ENCODE results near the gene IGF1. TPM values are rescaled to one million over a fixed set of nuclear protein-coding genes. Genes with fewer than 3 reads are reported as not detected.

The IGF1 gene
- total RNA-seq, 2 donors from 2014 or later: 1.0 TPM; not detected in 1

- Mint-ChIP-seq H3K27ac (no peak overlapping the region), H3K4me1 (no peaks in the 10 kb centered on the region), H3K4me3 (no peak overlapping the region), H3K27me3 (peaks cover 17% of the 10 kb centered on the region), H3K36me3 (ENCODE audit: low read depth) (no peaks in the 10 kb centered on the region), H3K9me3 (peaks cover 3% of the 10 kb centered on the region)
- ATAC-seq (replicated peaks): no peak
Observed at GRCh38 chr12:102508052-102508451, 27.7 kb upstream of the IGF1 start.

- H3K27ac Mint-ChIP-seq: no peak overlapping the region
- peaks cover 12% of the 10 kb centered on the region for H3K27me3 Mint-ChIP-seq
- H3K36me3 Mint-ChIP-seq (ENCODE audit: low read depth): no peaks in the 10 kb centered on the region
- no peaks in the 10 kb centered on the region for H3K4me1 Mint-ChIP-seq
- ATAC-seq (replicated peaks): no peak
- H3K4me3 Mint-ChIP-seq: no peak overlapping the region
- H3K9me3 Mint-ChIP-seq: peaks cover 3% of the 10 kb centered on the region
Observed at GRCh38 chr12:102507301-102507700, 26.9 kb upstream of the IGF1 start.

- Mint-ChIP-seq H3K4me3 (no peak overlapping the region), H3K4me1 (no peaks in the 10 kb centered on the region), H3K27ac (no peak overlapping the region), H3K36me3 (ENCODE audit: low read depth) (no peaks in the 10 kb centered on the region), H3K27me3 (peaks cover 13% of the 10 kb centered on the region), H3K9me3 (no peaks in the 10 kb centered on the region)
- ATAC-seq (replicated peaks): no peak
Observed at GRCh38 chr12:102504871-102505270, 24.5 kb upstream of the IGF1 start.

- ATAC-seq (replicated peaks): no peak
- no peaks in the 10 kb centered on the region for H3K36me3 Mint-ChIP-seq (ENCODE audit: low read depth)
- H3K4me3 Mint-ChIP-seq: no peak overlapping the region
- no peaks in the 10 kb centered on the region for H3K9me3 Mint-ChIP-seq
- H3K27ac Mint-ChIP-seq: no peak overlapping the region
- peaks cover 13% of the 10 kb centered on the region for H3K27me3 Mint-ChIP-seq
- no peaks in the 10 kb centered on the region for H3K4me1 Mint-ChIP-seq
Observed at GRCh38 chr12:102504280-102504679, 23.9 kb upstream of the IGF1 start.

GRCh38 chr12:102503831-102504230 is 23.5 kb upstream of the IGF1 start:
- H3K9me3 Mint-ChIP-seq: no peaks in the 10 kb centered on the region
- H3K4me3 Mint-ChIP-seq: no peak overlapping the region
- no peak overlapping the region for H3K27ac Mint-ChIP-seq
- ATAC-seq (replicated peaks): no peak
- H3K4me1 Mint-ChIP-seq: no peaks in the 10 kb centered on the region
- H3K36me3 Mint-ChIP-seq (ENCODE audit: low read depth): no peaks in the 10 kb centered on the region
- H3K27me3 Mint-ChIP-seq: peaks cover 13% of the 10 kb centered on the region

DNA sequence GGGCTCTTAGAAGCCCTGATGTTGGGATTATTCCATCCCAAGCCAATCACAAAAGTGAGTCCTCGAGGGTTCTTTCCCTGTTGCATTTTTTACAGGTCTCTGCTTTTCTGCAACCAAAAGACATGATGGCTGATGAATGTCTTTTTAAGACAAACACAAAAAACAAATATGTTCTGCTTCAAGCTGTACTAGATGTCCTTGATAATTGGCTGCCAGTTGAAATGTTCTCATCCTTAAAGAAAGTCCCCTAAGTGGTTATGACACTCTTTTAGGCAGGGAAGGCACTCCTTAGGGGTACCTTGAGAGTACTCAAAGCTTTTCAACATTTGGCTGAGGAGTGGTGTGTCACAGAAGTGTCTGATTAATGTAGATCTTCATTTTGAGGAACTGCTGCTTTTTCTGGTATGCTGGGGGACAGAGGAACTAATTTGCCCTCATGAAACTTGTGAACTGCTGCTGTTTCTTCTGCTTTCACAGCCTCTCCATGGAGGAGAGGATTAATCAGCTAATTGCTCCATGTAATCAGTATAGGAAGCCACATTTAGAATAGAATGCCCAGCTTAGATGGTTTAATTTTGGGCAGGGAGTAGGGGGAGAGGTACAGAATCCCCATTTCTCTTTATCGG is 22.8 kb upstream of the IGF1 start:
- ATAC-seq (replicated peaks): no peak
- Mint-ChIP-seq H3K9me3 (no peaks in the 10 kb centered on the region), H3K4me3 (no peak overlapping the region), H3K4me1 (no peaks in the 10 kb centered on the region), H3K27ac (no peak overlapping the region), H3K27me3 (peaks cover 13% of the 10 kb centered on the region), H3K36me3 (ENCODE audit: low read depth) (no peaks in the 10 kb centered on the region)

DNA sequence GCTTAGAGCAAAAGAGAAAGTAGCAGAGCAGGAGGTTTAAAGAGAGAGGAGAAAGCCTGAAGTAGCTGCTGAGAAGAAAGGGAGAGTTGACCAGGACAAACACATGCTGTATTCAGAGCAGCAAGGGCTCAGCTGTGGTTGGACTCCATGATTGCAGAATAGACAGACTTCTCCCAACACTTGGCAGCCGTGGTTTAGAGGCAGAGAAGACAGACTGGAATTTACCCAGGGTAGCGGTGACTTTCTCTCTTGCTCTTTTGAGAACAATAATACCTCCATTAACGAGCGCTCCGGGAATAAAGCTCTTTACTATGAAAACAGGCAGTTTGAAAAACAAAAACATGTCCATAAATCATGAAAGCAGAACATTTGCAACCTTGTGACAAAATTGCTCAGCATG is 21.4 kb upstream of the IGF1 start:
- Mint-ChIP-seq H3K4me3 (no peak overlapping the region), H3K4me1 (no peaks in the 10 kb centered on the region), H3K27me3 (peaks cover 13% of the 10 kb centered on the region)

GRCh38 chr12:102498471-102498870 is 18.1 kb upstream of the IGF1 start:
- Mint-ChIP-seq H3K9me3 (no peaks in the 10 kb centered on the region), H3K4me3 (no peak overlapping the region), H3K4me1 (no peaks in the 10 kb centered on the region), H3K27me3 (peaks cover 10% of the 10 kb centered on the region), H3K27ac (no peak overlapping the region), H3K36me3 (ENCODE audit: low read depth) (no peaks in the 10 kb centered on the region)
- ATAC-seq (replicated peaks): no peak

More for the DNA sequence above, 21.4 kb upstream of the IGF1 start:
- Mint-ChIP-seq H3K9me3 (no peaks in the 10 kb centered on the region), H3K27ac (no peak overlapping the region), H3K36me3 (ENCODE audit: low read depth) (no peaks in the 10 kb centered on the region)
- ATAC-seq (replicated peaks): no peak

GRCh38 chr12:102497743-102498142 is 17.4 kb upstream of the IGF1 start:
- H3K27me3 Mint-ChIP-seq: peaks cover 14% of the 10 kb centered on the region
- H3K36me3 Mint-ChIP-seq (ENCODE audit: low read depth): no peaks in the 10 kb centered on the region
- H3K27ac Mint-ChIP-seq: no peak overlapping the region
- no peak for ATAC-seq (replicated peaks)
- no peak overlapping the region for H3K4me3 Mint-ChIP-seq
- H3K9me3 Mint-ChIP-seq: peaks cover 5% of the 10 kb centered on the region
- H3K4me1 Mint-ChIP-seq: no peaks in the 10 kb centered on the region

DNA sequence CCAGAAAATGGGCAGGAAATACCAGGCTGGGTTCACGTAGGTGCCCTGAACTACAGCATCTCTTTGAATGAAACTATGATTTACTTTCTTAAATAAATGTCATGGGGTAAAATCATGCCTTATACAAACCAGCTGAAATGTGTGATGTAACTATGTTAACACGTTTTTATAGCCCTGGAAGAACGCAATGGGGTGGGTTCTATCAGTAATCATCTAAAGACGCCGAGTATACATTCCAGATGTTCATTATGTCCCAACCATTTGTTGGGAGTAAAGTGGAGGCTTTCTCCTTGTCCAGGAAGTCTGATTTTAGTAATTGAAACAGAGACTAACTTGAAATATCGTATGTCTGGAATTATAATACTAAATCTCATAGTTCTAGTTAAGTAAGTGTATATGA is 16.2 kb upstream of the IGF1 start:
- Mint-ChIP-seq H3K27ac (no peak overlapping the region), H3K4me1 (no peaks in the 10 kb centered on the region), H3K36me3 (ENCODE audit: low read depth) (no peaks in the 10 kb centered on the region), H3K9me3 (peaks cover 5% of the 10 kb centered on the region), H3K4me3 (no peak overlapping the region), H3K27me3 (peaks cover 15% of the 10 kb centered on the region)
- ATAC-seq (replicated peaks): no peak

GRCh38 chr12:102487226-102487625 is 6.9 kb upstream of the IGF1 start:
- Mint-ChIP-seq H3K9me3 (peaks cover 3% of the 10 kb centered on the region), H3K27ac (no peak overlapping the region), H3K27me3 (peaks cover 4% of the 10 kb centered on the region), H3K4me3 (no peak overlapping the region), H3K4me1 (peaks cover 10% of the 10 kb centered on the region), H3K36me3 (ENCODE audit: low read depth) (no peaks in the 10 kb centered on the region)
- no peak for ATAC-seq (replicated peaks)

- Mint-ChIP-seq H3K27me3 (peaks cover 8% of the 10 kb centered on the region), H3K27ac (no peak overlapping the region), H3K36me3 (ENCODE audit: low read depth) (no peaks in the 10 kb centered on the region), H3K9me3 (peaks cover 1% of the 10 kb centered on the region), H3K4me1 (peaks cover 10% of the 10 kb centered on the region), H3K4me3 (no peak overlapping the region)
- ATAC-seq (replicated peaks): no peak
Observed at GRCh38 chr12:102486153-102486552, 5.8 kb upstream of the IGF1 start.

- Mint-ChIP-seq H3K27ac (peak overlapping the region; percentile 84), H3K9me3 (no peaks in the 10 kb centered on the region), H3K36me3 (ENCODE audit: low read depth) (no peaks in the 10 kb centered on the region), H3K27me3 (peaks cover 6% of the 10 kb centered on the region), H3K4me3 (peak overlapping the region; percentile 52), H3K4me1 (peaks cover 10% of the 10 kb centered on the region)
- ATAC-seq (replicated peaks): peak; percentile 84
Observed at GRCh38 chr12:102484428-102484958, 4.1 kb upstream of the IGF1 start.

GRCh38 chr12:102484017-102484416 is 3.7 kb upstream of the IGF1 start:
- Mint-ChIP-seq H3K27me3 (peaks cover 6% of the 10 kb centered on the region), H3K4me3 (peak overlapping the region; percentile 52), H3K36me3 (ENCODE audit: low read depth) (no peaks in the 10 kb centered on the region), H3K27ac (peak overlapping the region; percentile 84), H3K4me1 (peaks cover 10% of the 10 kb centered on the region), H3K9me3 (no peaks in the 10 kb centered on the region)
- peak; percentile 37 for ATAC-seq (replicated peaks)

- ATAC-seq (replicated peaks): peak; percentile 73
- no peaks in the 10 kb centered on the region for H3K9me3 Mint-ChIP-seq
- H3K27me3 Mint-ChIP-seq: peaks cover 6% of the 10 kb centered on the region
Observed at GRCh38 chr12:102483466-102483865, 3.1 kb upstream of the IGF1 start.

More at GRCh38 chr12:102483466-102483865, 3.1 kb upstream of the IGF1 start:
- Mint-ChIP-seq H3K27ac (peak overlapping the region; percentile 84), H3K36me3 (ENCODE audit: low read depth) (no peaks in the 10 kb centered on the region), H3K4me1 (peaks cover 10% of the 10 kb centered on the region), H3K4me3 (peak overlapping the region; percentile 52)

Data from activated T-helper 17 cell treated with anti-CD3 and anti-CD28 coated beads, Interleukin-2, amount 50 U/mL, for 72 hours (primary cell).